HepG2 (cell line): ENCODE results near the gene ANKLE1. TPM values are rescaled to one million over a fixed set of nuclear protein-coding genes. Genes with fewer than 3 reads are reported as not detected.

ENCODE experiments used
- ATAC-seq: fragments of 200-7000 bp; cut with Tn5 transposase; 3 replicates; pipeline ENCODE4 v1.9.1; 2020; ENCODE audit warnings: mild to moderate bottlenecking, moderate library complexity
- BruUV-seq: library from RNA; stranded (reverse); fragments of 400-500 nt; replicated peaks from 2 replicates; lab custom pipeline; 2021; lab: Mats Ljungman, UMichigan
- CTCF ChIA-PET: fragments of 300-600 bp; formaldehyde crosslinking; extraction: SDS; loops from one replicate; lab custom pipeline; 2021; ENCODE audit warnings: low total read pairs, inconsistent platforms, low intra/inter-chr PET ratio; lab: Yijun Ruan, JAX
- POLR2A ChIA-PET: fragments of 350-600 bp; sonication (Branson Sonifier 250); formaldehyde crosslinking; loops from one replicate; lab custom pipeline; 2020; ENCODE audit warnings: antibody characterized with exemption, inconsistent platforms; lab: Yijun Ruan, JAX
- DNase-seq: peaks from one replicate; pipeline ENCODE4 v3.0.0-alpha.2; 2015; ENCODE audit warnings: low spot score
- FAIRE-seq: peaks from 3 replicates; lab custom pipeline; 2011; peaks lifted over from hg19 to GRCh38; lab: Jason Lieb, UNC
- H2AFZ ChIP-seq: one replicate; pipeline ENCODE4 v1.6.1; 2011; ENCODE audit warnings: low read length, inconsistent platforms
- H3K27ac ChIP-seq: fragments of 300-600 bp; 3 replicates; pipeline ENCODE4 v1.8.0; 2011; ENCODE audit warnings: mixed run types, mild to moderate bottlenecking, mixed read lengths, low read length, inconsistent platforms; ENCODE audit not compliant: insufficient read depth; ENCODE audit errors: extremely low read length
- H3K27me3 ChIP-seq, 2 experiments: fragments of 200-600 bp in 1 of 2; 2 replicates in 1 of 2; 3 replicates in 1 of 2; pipeline versions ENCODE4 v1.6.0 to v1.8.0; 2011; ENCODE audit warnings: low read length in 2 of 2, mild to moderate bottlenecking in 2 of 2, moderate library complexity in 2 of 2, inconsistent platforms in 1 of 2; ENCODE audit not compliant: insufficient read depth in 2 of 2, control insufficient read depth in 1 of 2
- H3K36me3 ChIP-seq, 2 experiments: fragments of 200-600 bp in 1 of 2; replicated peaks in 1 of 2; 2 replicates in 1 of 2; 3 replicates in 1 of 2; pipeline versions ENCODE4 v1.5.1 to v1.8.0; 2011; ENCODE audit warnings: low read length in 2 of 2, inconsistent platforms in 1 of 2; ENCODE audit not compliant: insufficient read depth in 2 of 2, control insufficient read depth in 1 of 2
- H3K4me1 ChIP-seq: 2 replicates; pipeline ENCODE4 v1.5.1; 2012; ENCODE audit warnings: low read length, inconsistent platforms; ENCODE audit not compliant: insufficient read depth
- H3K4me2 ChIP-seq: 2 replicates; pipeline ENCODE4 v1.6.0; 2011; ENCODE audit warnings: low read depth, low read length, inconsistent platforms
- H3K4me3 ChIP-seq, 3 experiments: fragments of 200-600 bp in 1 of 3; sonication (generic), shearing (Covaris generic) in 1 of 3; replicated peaks in 1 of 3; 2 replicates each; pipeline ENCODE4 v1.5.1; 2011 to 2016; ENCODE audit warnings: low read length in 3 of 3, inconsistent platforms in 2 of 3, low read depth in 2 of 3, mild to moderate bottlenecking in 2 of 3, control low read depth in 1 of 3, mixed read lengths in 1 of 3; ENCODE audit not compliant: insufficient read depth in 1 of 3
- H3K79me2 ChIP-seq: one replicate; pipeline ENCODE4 v1.6.1; 2011; ENCODE audit warnings: low read length, inconsistent platforms; ENCODE audit not compliant: insufficient read depth
- H3K9ac ChIP-seq: 2 replicates; pipeline ENCODE4 v1.6.0; 2011; ENCODE audit warnings: mild to moderate bottlenecking, low read depth, low read length, inconsistent platforms; ENCODE audit not compliant: insufficient read depth
- H3K9me3 ChIP-seq: 2 replicates; pipeline ENCODE4 v1.5.1; 2012; ENCODE audit warnings: mild to moderate bottlenecking, low read length
- H4K20me1 ChIP-seq: 2 replicates; pipeline ENCODE4 v1.6.0; 2011; ENCODE audit warnings: inconsistent platforms, mild to moderate bottlenecking, low read length, moderate library complexity; ENCODE audit not compliant: insufficient read depth
- FOXJ3 ChIP-seq: sonication (generic); formaldehyde crosslinking; IDR thresholded peaks from 2 replicates; pipeline ENCODE4 v1.4.0; 2020; ENCODE audit warnings: missing genetic modification reagents, mild to moderate bottlenecking, borderline replicate concordance
- NBN ChIP-seq: fragments of 450-650 bp; conservative IDR thresholded peaks from 2 replicates; pipeline ENCODE4 v1.6.1; 2017
- SIN3A ChIP-seq: IDR thresholded peaks from 2 replicates; pipeline ENCODE4 v1.6.1; 2011; ENCODE audit warnings: low read depth, mild to moderate bottlenecking, control low read depth, low read length, borderline replicate concordance
- SMARCC2 ChIP-seq: fragments of 450-650 bp; IDR thresholded peaks from 2 replicates; pipeline ENCODE4 v1.6.1; 2017; ENCODE audit warnings: antibody characterized with exemption, mild to moderate bottlenecking
- YEATS2 ChIP-seq: sonication (generic); formaldehyde crosslinking; IDR thresholded peaks from 2 replicates; pipeline ENCODE4 v1.4.0; 2020; ENCODE audit warnings: missing genetic modification reagents, borderline replicate concordance
- ZNF543 ChIP-seq: sonication (generic); formaldehyde crosslinking; IDR thresholded peaks from 2 replicates; pipeline ENCODE4 v1.4.0; 2020; ENCODE audit warnings: mild to moderate bottlenecking, missing genetic modification reagents
- ZSCAN25 ChIP-seq: sonication (generic); formaldehyde crosslinking; IDR thresholded peaks from 2 replicates; pipeline ENCODE4 v1.8.0; 2022; ENCODE audit warnings: mild to moderate bottlenecking, missing genetic modification reagents
- WGBS: methylation state at CpG from one replicate; pipeline ENCODE4 v1.1.6; 2017; ENCODE audit warnings: low lambda C conversion rate; 5-methylcytosine and 5-hydroxymethylcytosine counted together
- in situ Hi-C: cut with HindIII; loops from 2 replicates; pipeline ENCODE4 v1.10.0; 2017; ENCODE audit warnings: low pct_unique_long_range_greater_than_20kb; ENCODE audit not compliant: extremely low pct_ligation_motif_present
- intact Hi-C: fragments of 100-400 bp; cut with micrococcal nuclease; formaldehyde crosslinking; loops from one replicate; pipeline ENCODE4 v1.10.0; 2022; ENCODE audit not compliant: unreplicated experiment
- polyA plus RNA-seq, 8 experiments: library from polyadenylated mRNA; depleted of rRNA in 3 of 8; stranded (reverse) in 7 of 8; unstranded in 1 of 8; fragments of >200 nt; fragmentation: Illumina TruSeq in 4 of 8; extraction: Trizol in 4 of 8; gene quantifications; 2 replicates each; pipeline versions ENCODE4 v1.2.1 to v1.2.3, GENCODE V29; 2011 to 2016; ENCODE audit warnings: low read depth in 4 of 8, missing spikeins in 1 of 8, mixed read lengths in 1 of 8; ENCODE audit not compliant: insufficient read depth in 1 of 8
- total RNA-seq, 5 experiments: library from RNA; depleted of rRNA; stranded (reverse); fragments of >200 nt; fragmentation: Illumina TruSeq; extraction: Trizol; gene quantifications; 2 replicates each; pipeline ENCODE4 v1.2.3, GENCODE V29; 2016; ENCODE audit warnings: low read depth in 1 of 5
- TF ChIP-seq, protein P1 (sequence below): sonication (generic); formaldehyde crosslinking; conservative IDR thresholded peaks from 2 replicates; pipeline ENCODE4 v1.4.0; 2020; ENCODE audit warnings: missing genetic modification reagents
- TF ChIP-seq, protein P2 (sequence below): sonication (generic); formaldehyde crosslinking; IDR thresholded peaks from 2 replicates; pipeline ENCODE4 v1.4.0; 2020; ENCODE audit warnings: missing genetic modification reagents, borderline replicate concordance
- TF ChIP-seq, protein P3 (sequence below): sonication (generic); formaldehyde crosslinking; IDR thresholded peaks from one replicate; pipeline ENCODE4 v1.5.1; 2020; ENCODE audit warnings: mild to moderate bottlenecking, missing genetic modification reagents; ENCODE audit errors: not compliant biosample characterization

The ANKLE1 gene
- total and polyA plus RNA-seq, 2 of the 13 experiments (the other 11 are each of a cell fraction or from before 2014, with no cell fraction given), result 0.69 to 1.5 TPM

DNA sequence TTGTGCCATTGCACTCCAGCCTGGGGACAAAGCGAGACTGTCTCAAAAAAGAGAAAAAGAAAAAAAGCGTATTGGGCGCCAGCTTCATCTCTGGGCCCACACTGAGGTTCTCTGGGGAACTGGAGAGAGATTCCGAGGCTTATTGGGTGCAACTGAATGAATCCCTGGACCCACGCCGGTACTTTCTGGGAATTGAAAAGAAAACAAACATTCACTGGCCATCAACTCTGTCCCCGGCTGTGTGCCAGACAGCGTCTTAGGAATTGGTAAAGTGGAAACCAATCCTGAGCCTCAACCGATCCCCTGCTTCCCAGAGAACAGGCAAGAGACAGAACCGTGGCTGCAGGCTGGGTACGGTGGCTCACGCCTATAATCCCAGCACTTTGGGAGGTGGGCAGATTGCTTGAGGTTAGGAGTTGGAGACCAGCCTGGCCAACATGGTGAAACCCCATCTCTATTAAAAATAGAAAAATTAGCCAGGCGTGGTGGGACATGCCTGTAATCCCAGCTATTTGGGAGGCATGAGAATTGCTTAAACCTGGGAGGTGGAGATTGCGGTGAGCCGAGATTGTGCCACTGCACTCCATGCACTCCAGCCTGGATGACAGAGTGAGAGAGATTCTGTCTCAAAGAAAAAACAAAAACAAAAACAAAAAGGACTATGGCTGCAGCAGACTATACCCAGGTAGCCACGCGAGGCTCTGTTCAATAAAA lies 44.3 kb downstream of the ANKLE1 start:
- no TSS peak for BruUV-seq
- Histone ChIP-seq H3K9ac (no peak overlapping the region), H4K20me1 (no peaks in the 10 kb centered on the region), H3K9me3 (no peaks in the 10 kb centered on the region), H3K27me3 (no peaks in the 10 kb centered on the region), H2AFZ (no peak overlapping the region), H3K4me3 (no peak overlapping the region), H3K4me2 (no peak overlapping the region), H3K79me2 (no peaks in the 10 kb centered on the region), H3K4me1 (peaks cover 8% of the 10 kb centered on the region), H3K27ac (no peak overlapping the region), H3K36me3 (peaks cover 0 to 9% of the 10 kb centered on the region in 2 experiments; a peak in 2 of 5 replicates)
- no peak for ATAC-seq
- 91% methylated on average over 17 of the region's 17 CpGs for WGBS
- in situ Hi-C loops, result no loop called here
- no peak for DNase-seq
- FAIRE-seq, result no peak
- intact Hi-C loops, result no loop called here
- CTCF ChIA-PET, result no interaction called here
- POLR2A ChIA-PET, result no interaction called here
- TF ChIP-seq YEATS2 (CRISPR knock-in tag) (no peak), ZSCAN25 (CRISPR knock-in tag) (no peak), NBN (no peak), SIN3A (no peak), FOXJ3 (CRISPR knock-in tag) (no peak), SMARCC2 (no peak), ZNF543 (CRISPR knock-in tag) (no peak)
- TF ChIP-seq, protein P1, sequence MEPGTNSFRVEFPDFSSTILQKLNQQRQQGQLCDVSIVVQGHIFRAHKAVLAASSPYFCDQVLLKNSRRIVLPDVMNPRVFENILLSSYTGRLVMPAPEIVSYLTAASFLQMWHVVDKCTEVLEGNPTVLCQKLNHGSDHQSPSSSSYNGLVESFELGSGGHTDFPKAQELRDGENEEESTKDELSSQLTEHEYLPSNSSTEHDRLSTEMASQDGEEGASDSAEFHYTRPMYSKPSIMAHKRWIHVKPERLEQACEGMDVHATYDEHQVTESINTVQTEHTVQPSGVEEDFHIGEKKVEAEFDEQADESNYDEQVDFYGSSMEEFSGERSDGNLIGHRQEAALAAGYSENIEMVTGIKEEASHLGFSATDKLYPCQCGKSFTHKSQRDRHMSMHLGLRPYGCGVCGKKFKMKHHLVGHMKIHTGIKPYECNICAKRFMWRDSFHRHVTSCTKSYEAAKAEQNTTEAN, result no peak
- TF ChIP-seq, protein P2, sequence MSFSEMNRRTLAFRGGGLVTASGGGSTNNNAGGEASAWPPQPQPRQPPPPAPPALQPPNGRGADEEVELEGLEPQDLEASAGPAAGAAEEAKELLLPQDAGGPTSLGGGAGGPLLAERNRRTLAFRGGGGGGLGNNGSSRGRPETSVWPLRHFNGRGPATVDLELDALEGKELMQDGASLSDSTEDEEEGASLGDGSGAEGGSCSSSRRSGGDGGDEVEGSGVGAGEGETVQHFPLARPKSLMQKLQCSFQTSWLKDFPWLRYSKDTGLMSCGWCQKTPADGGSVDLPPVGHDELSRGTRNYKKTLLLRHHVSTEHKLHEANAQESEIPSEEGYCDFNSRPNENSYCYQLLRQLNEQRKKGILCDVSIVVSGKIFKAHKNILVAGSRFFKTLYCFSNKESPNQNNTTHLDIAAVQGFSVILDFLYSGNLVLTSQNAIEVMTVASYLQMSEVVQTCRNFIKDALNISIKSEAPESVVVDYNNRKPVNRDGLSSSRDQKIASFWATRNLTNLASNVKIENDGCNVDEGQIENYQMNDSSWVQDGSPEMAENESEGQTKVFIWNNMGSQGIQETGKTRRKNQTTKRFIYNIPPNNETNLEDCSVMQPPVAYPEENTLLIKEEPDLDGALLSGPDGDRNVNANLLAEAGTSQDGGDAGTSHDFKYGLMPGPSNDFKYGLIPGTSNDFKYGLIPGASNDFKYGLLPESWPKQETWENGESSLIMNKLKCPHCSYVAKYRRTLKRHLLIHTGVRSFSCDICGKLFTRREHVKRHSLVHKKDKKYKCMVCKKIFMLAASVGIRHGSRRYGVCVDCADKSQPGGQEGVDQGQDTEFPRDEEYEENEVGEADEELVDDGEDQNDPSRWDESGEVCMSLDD, result no peak
- TF ChIP-seq, protein P3, sequence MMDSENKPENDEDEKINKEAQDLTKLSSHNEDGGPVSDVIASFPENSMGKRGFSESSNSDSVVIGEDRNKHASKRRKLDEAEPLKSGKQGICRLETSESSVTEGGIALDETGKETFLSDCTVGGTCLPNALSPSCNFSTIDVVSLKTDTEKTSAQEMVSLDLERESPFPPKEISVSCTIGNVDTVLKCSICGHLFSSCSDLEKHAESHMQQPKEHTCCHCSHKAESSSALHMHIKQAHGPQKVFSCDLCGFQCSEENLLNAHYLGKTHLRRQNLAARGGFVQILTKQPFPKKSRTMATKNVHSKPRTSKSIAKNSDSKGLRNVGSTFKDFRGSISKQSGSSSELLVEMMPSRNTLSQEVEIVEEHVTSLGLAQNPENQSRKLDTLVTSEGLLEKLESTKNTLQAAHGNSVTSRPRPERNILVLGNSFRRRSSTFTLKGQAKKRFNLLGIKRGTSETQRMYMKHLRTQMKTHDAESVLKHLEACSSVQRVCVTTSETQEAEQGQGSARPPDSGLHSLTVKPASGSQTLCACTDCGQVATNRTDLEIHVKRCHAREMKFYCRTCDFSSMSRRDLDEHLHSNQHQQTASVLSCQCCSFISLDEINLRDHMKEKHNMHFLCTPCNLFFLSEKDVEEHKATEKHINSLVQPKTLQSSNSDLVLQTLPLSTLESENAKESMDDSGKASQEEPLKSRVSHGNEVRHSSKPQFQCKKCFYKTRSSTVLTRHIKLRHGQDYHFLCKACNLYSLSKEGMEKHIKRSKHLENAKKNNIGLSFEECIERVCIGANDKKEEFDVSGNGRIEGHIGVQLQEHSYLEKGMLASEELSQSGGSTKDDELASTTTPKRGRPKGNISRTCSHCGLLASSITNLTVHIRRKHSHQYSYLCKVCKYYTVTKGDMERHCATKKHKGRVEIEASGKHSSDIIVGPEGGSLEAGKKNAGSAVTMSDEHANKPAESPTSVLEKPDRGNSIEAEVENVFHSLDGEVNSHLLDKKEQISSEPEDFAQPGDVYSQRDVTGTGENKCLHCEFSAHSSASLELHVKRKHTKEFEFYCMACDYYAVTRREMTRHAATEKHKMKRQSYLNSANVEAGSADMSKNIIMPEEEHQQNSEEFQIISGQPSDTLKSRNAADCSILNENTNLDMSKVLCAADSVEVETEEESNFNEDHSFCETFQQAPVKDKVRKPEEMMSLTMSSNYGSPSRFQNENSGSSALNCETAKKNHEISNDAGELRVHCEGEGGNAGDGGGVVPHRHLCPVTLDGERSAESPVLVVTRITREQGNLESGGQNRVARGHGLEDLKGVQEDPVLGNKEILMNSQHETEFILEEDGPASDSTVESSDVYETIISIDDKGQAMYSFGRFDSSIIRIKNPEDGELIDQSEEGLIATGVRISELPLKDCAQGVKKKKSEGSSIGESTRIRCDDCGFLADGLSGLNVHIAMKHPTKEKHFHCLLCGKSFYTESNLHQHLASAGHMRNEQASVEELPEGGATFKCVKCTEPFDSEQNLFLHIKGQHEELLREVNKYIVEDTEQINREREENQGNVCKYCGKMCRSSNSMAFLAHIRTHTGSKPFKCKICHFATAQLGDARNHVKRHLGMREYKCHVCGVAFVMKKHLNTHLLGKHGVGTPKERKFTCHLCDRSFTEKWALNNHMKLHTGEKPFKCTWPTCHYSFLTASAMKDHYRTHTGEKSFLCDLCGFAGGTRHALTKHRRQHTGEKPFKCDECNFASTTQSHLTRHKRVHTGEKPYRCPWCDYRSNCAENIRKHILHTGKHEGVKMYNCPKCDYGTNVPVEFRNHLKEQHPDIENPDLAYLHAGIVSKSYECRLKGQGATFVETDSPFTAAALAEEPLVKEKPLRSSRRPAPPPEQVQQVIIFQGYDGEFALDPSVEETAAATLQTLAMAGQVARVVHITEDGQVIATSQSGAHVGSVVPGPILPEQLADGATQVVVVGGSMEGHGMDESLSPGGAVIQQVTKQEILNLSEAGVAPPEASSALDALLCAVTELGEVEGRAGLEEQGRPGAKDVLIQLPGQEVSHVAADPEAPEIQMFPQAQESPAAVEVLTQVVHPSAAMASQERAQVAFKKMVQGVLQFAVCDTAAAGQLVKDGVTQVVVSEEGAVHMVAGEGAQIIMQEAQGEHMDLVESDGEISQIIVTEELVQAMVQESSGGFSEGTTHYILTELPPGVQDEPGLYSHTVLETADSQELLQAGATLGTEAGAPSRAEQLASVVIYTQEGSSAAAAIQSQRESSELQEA (CRISPR knock-in tag), result no peak
